HepG2 (cell line): ENCODE measurements around the gene TMEM127. TPM values are rescaled to one million over a fixed set of nuclear protein-coding genes. Genes with fewer than 3 reads are reported as not detected.

Experiments used
- ARHGAP35 ChIP-seq: sonication (generic); formaldehyde crosslinking; IDR thresholded peaks from 2 replicates; pipeline ENCODE4 v1.9.0; 2022; ENCODE audit warnings: mild to moderate bottlenecking, inconsistent platforms, moderate library complexity, missing genetic modification reagents, borderline replicate concordance
- CENPT ChIP-seq: sonication (generic); formaldehyde crosslinking; IDR thresholded peaks from 2 replicates; pipeline ENCODE4 v1.8.0; 2022; ENCODE audit warnings: low read depth, mild to moderate bottlenecking, moderate library complexity, missing genetic modification reagents
- FOSL1 ChIP-seq: sonication (generic); formaldehyde crosslinking; IDR thresholded peaks from 2 replicates; pipeline ENCODE4 v1.9.0; 2021; ENCODE audit warnings: missing genetic modification reagents, borderline replicate concordance
- FOSL2 ChIP-seq: sonication (generic); formaldehyde crosslinking; IDR thresholded peaks from 2 replicates; pipeline ENCODE4 v1.4.0; 2020; ENCODE audit warnings: missing genetic modification reagents
- HNF4A ChIP-seq: sonication (generic); formaldehyde crosslinking; IDR thresholded peaks from 2 replicates; pipeline ENCODE4 v1.4.0; 2020; ENCODE audit warnings: missing genetic modification reagents
- ISL2 ChIP-seq: sonication (generic); formaldehyde crosslinking; IDR thresholded peaks from 2 replicates; pipeline ENCODE4 v1.5.0; 2020; ENCODE audit warnings: missing genetic modification reagents
- KAT8 ChIP-seq: IDR thresholded peaks from 2 replicates; pipeline ENCODE4 v1.6.1; 2016; ENCODE audit warnings: missing genetic modification reagents, missing compliant biosample characterization
- MYPOP ChIP-seq: sonication (generic); formaldehyde crosslinking; IDR thresholded peaks from 2 replicates; pipeline ENCODE4 v1.8.1; 2023; ENCODE audit warnings: mild to moderate bottlenecking, moderate library complexity, missing genetic modification reagents
- NCOA2 ChIP-seq: sonication (generic); formaldehyde crosslinking; IDR thresholded peaks from 2 replicates; pipeline ENCODE4 v1.8.0; 2022; ENCODE audit warnings: inconsistent platforms
- PAWR ChIP-seq: sonication (generic); formaldehyde crosslinking; IDR thresholded peaks from 2 replicates; pipeline ENCODE4 v1.4.0; 2020; ENCODE audit warnings: missing genetic modification reagents, mild to moderate bottlenecking, borderline replicate concordance
- PBX2 ChIP-seq: IDR thresholded peaks from 2 replicates; pipeline ENCODE4 v1.6.1; 2016; ENCODE audit warnings: control low read depth
- PHF20 ChIP-seq: sonication (generic); formaldehyde crosslinking; IDR thresholded peaks from 2 replicates; pipeline ENCODE4 v1.5.0; 2020; ENCODE audit warnings: mild to moderate bottlenecking, missing genetic modification reagents
- PRDM10 ChIP-seq: sonication (generic); formaldehyde crosslinking; IDR thresholded peaks from 2 replicates; pipeline ENCODE4 v1.4.0; 2020; ENCODE audit warnings: low read depth, missing genetic modification reagents
- SMAD9 ChIP-seq: sonication (generic); formaldehyde crosslinking; IDR thresholded peaks from 2 replicates; pipeline ENCODE4 v1.5.1; 2020; ENCODE audit warnings: mild to moderate bottlenecking, missing genetic modification reagents
- YEATS4 ChIP-seq: sonication (generic); formaldehyde crosslinking; IDR thresholded peaks from 2 replicates; pipeline ENCODE4 v1.4.0; 2020; ENCODE audit warnings: missing genetic modification reagents, borderline replicate concordance
- ZKSCAN8 ChIP-seq: IDR thresholded peaks from 2 replicates; pipeline ENCODE4 v1.6.1; 2016; ENCODE audit warnings: borderline replicate concordance, missing genetic modification reagents, missing compliant biosample characterization
- ZNF317 ChIP-seq: sonication (generic); formaldehyde crosslinking; IDR thresholded peaks from 2 replicates; pipeline ENCODE4 v1.5.0; 2020; ENCODE audit warnings: mild to moderate bottlenecking, missing genetic modification reagents
- ZNF577 ChIP-seq: sonication (generic); formaldehyde crosslinking; IDR thresholded peaks from 2 replicates; pipeline ENCODE4 v1.4.0; 2020; ENCODE audit warnings: mild to moderate bottlenecking, low read depth, missing genetic modification reagents, borderline replicate concordance
- ZNF709 ChIP-seq: sonication (generic); formaldehyde crosslinking; IDR thresholded peaks from 2 replicates; pipeline ENCODE4 v1.5.0; 2020; ENCODE audit warnings: mild to moderate bottlenecking, missing genetic modification reagents
- ZNF891 ChIP-seq: sonication (generic); formaldehyde crosslinking; IDR thresholded peaks from 2 replicates; pipeline ENCODE4 v1.5.0; 2020; ENCODE audit warnings: mild to moderate bottlenecking, missing genetic modification reagents
- ZZZ3 ChIP-seq: sonication (generic); formaldehyde crosslinking; IDR thresholded peaks from 2 replicates; pipeline ENCODE4 v1.4.0; 2020; ENCODE audit warnings: missing genetic modification reagents, mild to moderate bottlenecking, borderline replicate concordance
- polyA plus RNA-seq, 8 experiments: library from polyadenylated mRNA; depleted of rRNA in 3 of 8; stranded (reverse) in 7 of 8; unstranded in 1 of 8; fragments of >200 nt; fragmentation: Illumina TruSeq in 4 of 8; extraction: Trizol in 4 of 8; gene quantifications; 2 replicates each; pipeline versions ENCODE4 v1.2.1 to v1.2.3, GENCODE V29; 2011 to 2016; ENCODE audit warnings: low read depth in 4 of 8, missing spikeins in 1 of 8, mixed read lengths in 1 of 8; ENCODE audit not compliant: insufficient read depth in 1 of 8
- total RNA-seq, 5 experiments: library from RNA; depleted of rRNA; stranded (reverse); fragments of >200 nt; fragmentation: Illumina TruSeq; extraction: Trizol; gene quantifications; 2 replicates each; pipeline ENCODE4 v1.2.3, GENCODE V29; 2016; ENCODE audit warnings: low read depth in 1 of 5

TMEM127 gene
- total and polyA plus RNA-seq, 2 of the 13 experiments (the other 11 are each of a cell fraction or from before 2014, with no cell fraction given) = 21.5 to 33.9 TPM

DNA sequence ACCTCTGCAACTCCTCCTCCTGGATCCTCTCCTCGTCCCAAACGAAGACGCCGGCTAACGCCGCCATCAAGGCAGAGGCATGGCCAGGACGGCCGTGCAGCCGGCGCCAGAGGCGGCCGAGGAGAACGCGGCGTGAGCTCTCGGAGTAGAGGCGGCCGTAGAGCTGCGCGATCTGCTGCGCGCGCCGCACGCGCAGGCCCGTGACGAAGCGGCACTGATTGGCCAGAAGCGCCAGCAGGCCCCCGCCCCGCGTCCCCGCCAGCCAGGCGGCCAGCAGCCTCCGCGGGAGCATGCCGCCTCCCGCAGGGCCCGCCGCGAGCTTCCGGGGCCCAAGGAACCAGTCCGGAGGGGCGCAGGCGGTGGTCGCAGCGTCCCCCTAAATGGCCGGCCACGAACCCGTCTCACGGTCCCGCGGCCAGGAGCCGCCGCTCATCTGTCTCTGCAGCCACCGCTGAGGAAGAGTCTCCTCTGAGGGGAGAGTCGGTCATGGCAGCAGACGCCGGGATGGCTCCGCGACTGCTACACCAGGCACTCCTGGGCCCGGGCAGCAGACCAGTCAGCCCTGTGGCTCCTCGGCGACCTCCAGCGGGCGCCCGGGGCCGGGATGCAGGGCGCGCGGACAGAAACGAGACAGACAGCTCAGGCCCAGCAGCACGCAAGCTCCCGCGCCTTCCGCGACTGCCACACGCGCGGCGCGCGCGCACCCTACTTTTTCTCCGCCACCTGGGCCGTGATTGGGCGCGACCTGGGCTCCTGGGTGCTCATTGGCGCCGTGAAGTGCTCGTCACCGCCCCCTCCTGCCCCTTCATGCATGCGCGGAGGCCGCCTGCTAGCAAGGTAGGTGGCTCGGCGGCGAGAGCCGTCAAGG is 57.4 kb downstream of the TMEM127 start, which contains the start of gene STARD7 (continued):
- TF ChIP-seq ZKSCAN8 (CRISPR knock-in tag) = peak; percentile 24; the same call in 1 of the 2 replicates
- TF ChIP-seq ZNF891 (CRISPR knock-in tag) = peak; percentile 96
- peak; percentile 94 for TF ChIP-seq ZNF709 (CRISPR knock-in tag)
- TF ChIP-seq MYPOP = peak; percentile 80; the same call in 1 of the 2 replicates
- TF ChIP-seq ISL2 (CRISPR knock-in tag) = peak; percentile 74
- no peak for TF ChIP-seq FOSL1
- TF ChIP-seq YEATS4 (CRISPR knock-in tag) = peak; percentile 97
- peak; percentile 90 for TF ChIP-seq KAT8 (CRISPR knock-in tag)
- TF ChIP-seq CENPT (CRISPR knock-in tag) = no peak; the same call in 1 of the 2 replicates
- TF ChIP-seq PRDM10 (CRISPR knock-in tag) = no peak; the same call in 1 of the 2 replicates
- peak; percentile 15; the same call in 1 of the 2 replicates for TF ChIP-seq NCOA2 (CRISPR knock-in tag)
- TF ChIP-seq PAWR = no peak
- no peak for TF ChIP-seq ZZZ3 (CRISPR knock-in tag)
- TF ChIP-seq PBX2 (CRISPR knock-in tag) = peak; percentile 96
- peak; percentile 37 for TF ChIP-seq ARHGAP35
- TF ChIP-seq PHF20 (CRISPR knock-in tag) = peak; percentile 82
- peak; percentile 84; the same call in 1 of the 2 replicates for TF ChIP-seq SMAD9 (CRISPR knock-in tag)
- TF ChIP-seq FOSL2 (CRISPR knock-in tag) = peak; percentile 52; the same call in 1 of the 2 replicates
- peak; percentile 88 for TF ChIP-seq ZNF317 (CRISPR knock-in tag)
- peak; percentile 93 for TF ChIP-seq HNF4A (CRISPR knock-in tag)
- TF ChIP-seq ZNF577 (CRISPR knock-in tag) = no peak
